Measurements from ENCODE around the gene MYO5A. TPM values are rescaled to one million over a fixed set of nuclear protein-coding genes. Genes with fewer than 3 reads are reported as not detected.

MYO5A gene
- total RNA-seq, 4 donors from 2014 or later = 10.3 to 26.0 (median 22.7) TPM

GRCh38 chr15:52359722-52360121 is 169.0 kb downstream of the MYO5A start:
- Histone ChIP-seq H3K27me3 (no peaks in the 10 kb centered on the region), H3K4me1 (no peaks in the 10 kb centered on the region), H3K27ac (no peak overlapping the region), H3K4me3 (no peak overlapping the region), H3K36me3 (no peaks in the 10 kb centered on the region), H3K9me3 (no peaks in the 10 kb centered on the region)
- TF ChIP-seq CTCF (IDR thresholded peaks at IDR 0.05) (no peak), POLR2A (IDR thresholded peaks at IDR 0.05) (no peak)
- DNase-seq = no peak
- intact Hi-C loops (cut with DNase I; ENCODE audit: low total_unique reads) = no loop called here

DNA sequence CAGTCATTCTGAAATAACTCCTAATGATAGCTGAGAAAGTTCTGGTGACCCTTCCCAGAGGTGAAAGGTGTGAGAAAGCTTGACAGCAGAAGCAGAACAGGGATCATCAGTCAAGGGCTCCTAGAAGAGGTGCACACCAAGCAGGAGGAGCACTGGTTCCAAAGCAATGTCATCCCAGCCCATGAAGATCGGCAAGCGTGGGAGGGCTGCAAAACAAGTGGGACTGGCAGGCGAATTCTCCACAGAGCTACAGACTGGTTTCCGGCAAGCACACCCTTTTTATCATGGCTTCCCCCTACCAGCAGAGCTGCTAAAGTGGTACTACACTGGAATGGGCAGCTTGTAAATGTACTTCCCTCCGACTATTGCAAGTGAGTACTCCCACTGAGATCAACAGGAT is 170.7 kb downstream of the MYO5A start:
- H3K27ac ChIP-seq = no peak overlapping the region
- no peak for DNase-seq
- H3K36me3 ChIP-seq = no peaks in the 10 kb centered on the region
- intact Hi-C loops (cut with DNase I; ENCODE audit: low total_unique reads) = no loop called here
- no peak overlapping the region for H3K4me3 ChIP-seq
- no peaks in the 10 kb centered on the region for H3K4me1 ChIP-seq
- TF ChIP-seq POLR2A (IDR thresholded peaks at IDR 0.05) = no peak
- TF ChIP-seq CTCF (IDR thresholded peaks at IDR 0.05) = no peak
- no peaks in the 10 kb centered on the region for H3K27me3 ChIP-seq
- H3K9me3 ChIP-seq = no peaks in the 10 kb centered on the region

DNA sequence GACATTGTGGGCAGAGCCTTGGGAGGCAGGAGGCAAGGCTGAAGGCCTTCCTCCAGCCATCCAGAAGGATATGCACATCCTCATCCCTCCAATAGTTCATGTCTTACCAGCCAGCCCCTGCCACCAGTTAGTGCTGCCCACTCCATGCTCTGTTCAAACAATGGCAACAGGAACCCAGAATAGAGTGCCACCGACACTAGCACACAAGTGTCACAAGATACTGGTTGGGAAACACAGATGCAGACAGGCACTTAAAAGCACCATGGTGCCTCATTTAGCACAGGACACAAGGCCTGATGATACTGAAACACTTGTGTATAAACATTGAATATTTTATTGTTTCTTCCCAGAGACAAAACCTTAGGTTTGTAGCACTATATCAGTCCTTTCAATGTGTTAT is 176.6 kb downstream of the MYO5A start:
- Histone ChIP-seq H3K27ac (no peak overlapping the region), H3K4me3 (no peak overlapping the region), H3K9me3 (no peaks in the 10 kb centered on the region), H3K4me1 (no peaks in the 10 kb centered on the region), H3K36me3 (no peaks in the 10 kb centered on the region), H3K27me3 (no peaks in the 10 kb centered on the region)
- DNase-seq = no peak
- intact Hi-C loops (cut with DNase I; ENCODE audit: low total_unique reads) = no loop called here
- TF ChIP-seq CTCF (IDR thresholded peaks at IDR 0.05) (no peak), POLR2A (IDR thresholded peaks at IDR 0.05) (no peak)

GRCh38 chr15:52351206-52351908 is 177.3 kb downstream of the MYO5A start:
- H3K9me3 ChIP-seq = no peaks in the 10 kb centered on the region
- H3K27ac ChIP-seq = no peak overlapping the region
- H3K27me3 ChIP-seq = no peaks in the 10 kb centered on the region
- H3K36me3 ChIP-seq = no peaks in the 10 kb centered on the region
- TF ChIP-seq CTCF (IDR thresholded peaks at IDR 0.05) (no peak), POLR2A (IDR thresholded peaks at IDR 0.05) (no peak)
- H3K4me1 ChIP-seq = no peaks in the 10 kb centered on the region
- no peak overlapping the region for H3K4me3 ChIP-seq
- DNase-seq = no peak
- intact Hi-C loops (cut with DNase I; ENCODE audit: low total_unique reads) = no loop called here

GRCh38 chr15:52350423-52350822 is 178.3 kb downstream of the MYO5A start:
- Histone ChIP-seq H3K27ac (no peak overlapping the region), H3K4me3 (no peak overlapping the region), H3K27me3 (no peaks in the 10 kb centered on the region), H3K36me3 (no peaks in the 10 kb centered on the region), H3K4me1 (no peaks in the 10 kb centered on the region), H3K9me3 (no peaks in the 10 kb centered on the region)
- no peak for DNase-seq
- intact Hi-C loops (cut with DNase I; ENCODE audit: low total_unique reads) = no loop called here
- no peak for TF ChIP-seq CTCF (IDR thresholded peaks at IDR 0.05)
- no peak for TF ChIP-seq POLR2A (IDR thresholded peaks at IDR 0.05)
